Stimulated activated effector memory CD8-positive, alpha-beta T cell treated with anti-CD3 and anti-CD28 coated beads, Interleukin-12 subunit alpha, Interleukin-12 subunit beta, amount 100 ng/mL, for 72 hours (primary cell): ENCODE measurements around the gene SLC46A2.

Source experiments
- ATAC-seq: fragments of 150-1000 bp; cut with Tn5 transposase; 2 replicates; pipeline ENCODE4 v1.10.0; 2021
- DNase-seq, 2 donors: peaks; one replicate each; pipeline ENCODE4 v3.0.0; 2021 to 2022; ENCODE audit warnings: low spot score in 2 of 2
- H3K27ac Mint-ChIP-seq: one replicate; pipeline ENCODE4 v1.8.0; 2022; ENCODE audit warnings: mild to moderate bottlenecking, mixed read lengths
- H3K36me3 Mint-ChIP-seq: one replicate; pipeline ENCODE4 v1.8.0; 2022; ENCODE audit warnings: mild to moderate bottlenecking, mixed read lengths
- H3K4me1 Mint-ChIP-seq: one replicate; pipeline ENCODE4 v1.8.0; 2022; ENCODE audit warnings: mixed read lengths
- H3K4me3 Mint-ChIP-seq: one replicate; pipeline ENCODE4 v1.8.0; 2022; ENCODE audit warnings: mild to moderate bottlenecking, mixed read lengths
- H3K9me3 Mint-ChIP-seq: one replicate; pipeline ENCODE4 v1.8.0; 2022; ENCODE audit warnings: mixed read lengths

Gene SLC46A2

GRCh38 chr9:112890106-112891081 is at the start of gene SLC46A2:
Gene SLC46A2 (minus strand): TSS chr9:112890876. CDS start chr9:112890681, 195 bp downstream.
- ATAC-seq = no peak
- no peak within 1 kb of the TSS for H3K4me3 Mint-ChIP-seq
- H3K27ac Mint-ChIP-seq = no peak within 1 kb of the TSS
- DNase-seq = no peak
- H3K9me3 Mint-ChIP-seq = no peaks in the 10 kb centered on the region
- no peaks in the 10 kb centered on the region for H3K4me1 Mint-ChIP-seq
- H3K36me3 Mint-ChIP-seq = no peaks in the 10 kb centered on the region

GRCh38 chr9:112939418-112939817 is 48.7 kb upstream of the SLC46A2 start:
- DNase-seq = no peak
- Mint-ChIP-seq H3K4me1 (no peaks in the 10 kb centered on the region), H3K4me3 (no peak overlapping the region), H3K9me3 (no peaks in the 10 kb centered on the region), H3K27ac (no peak overlapping the region), H3K36me3 (no peaks in the 10 kb centered on the region)
- ATAC-seq = no peak

- no peaks in the 10 kb centered on the region for H3K4me1 Mint-ChIP-seq
- DNase-seq (no peak), ATAC-seq (peak; percentile 17)
- H3K27ac Mint-ChIP-seq = no peak overlapping the region
- no peaks in the 10 kb centered on the region for H3K36me3 Mint-ChIP-seq
- no peak overlapping the region for H3K4me3 Mint-ChIP-seq
- H3K9me3 Mint-ChIP-seq = no peaks in the 10 kb centered on the region
Observed at GRCh38 chr9:112933696-112934095, 43.0 kb upstream of the SLC46A2 start.

- no peak for ATAC-seq
- H3K9me3 Mint-ChIP-seq = no peaks in the 10 kb centered on the region
- no peak overlapping the region for H3K4me3 Mint-ChIP-seq
- H3K4me1 Mint-ChIP-seq = no peaks in the 10 kb centered on the region
- no peaks in the 10 kb centered on the region for H3K36me3 Mint-ChIP-seq
- no peak for DNase-seq
- H3K27ac Mint-ChIP-seq = no peak overlapping the region
Observed at GRCh38 chr9:112925058-112925641, 34.5 kb upstream of the SLC46A2 start.

GRCh38 chr9:112921549-112921948 is 30.9 kb upstream of the SLC46A2 start:
- Mint-ChIP-seq H3K9me3 (no peaks in the 10 kb centered on the region), H3K27ac (no peak overlapping the region), H3K4me1 (no peaks in the 10 kb centered on the region), H3K36me3 (no peaks in the 10 kb centered on the region), H3K4me3 (no peak overlapping the region)
- ATAC-seq (peak; percentile 54), DNase-seq (no peak)

GRCh38 chr9:112917987-112918362 is 27.3 kb upstream of the SLC46A2 start:
- ATAC-seq = no peak

GRCh38 chr9:112917047-112917986 is 26.6 kb upstream of the SLC46A2 start:
- Mint-ChIP-seq H3K9me3 (no peaks in the 10 kb centered on the region), H3K4me3 (no peak overlapping the region)
- no peak for ATAC-seq

More at GRCh38 chr9:112917987-112918362, 27.3 kb upstream of the SLC46A2 start:
- no peaks in the 10 kb centered on the region for H3K9me3 Mint-ChIP-seq
- H3K27ac Mint-ChIP-seq = no peak overlapping the region
- no peaks in the 10 kb centered on the region for H3K4me1 Mint-ChIP-seq
- H3K36me3 Mint-ChIP-seq = no peaks in the 10 kb centered on the region
- H3K4me3 Mint-ChIP-seq = no peak overlapping the region
- no peak for DNase-seq

GRCh38 chr9:112914524-112914923 is 23.8 kb upstream of the SLC46A2 start:
- Mint-ChIP-seq H3K27ac (no peak overlapping the region), H3K4me1 (no peaks in the 10 kb centered on the region)

More at GRCh38 chr9:112917047-112917986, 26.6 kb upstream of the SLC46A2 start:
- no peak for DNase-seq
- H3K4me1 Mint-ChIP-seq = no peaks in the 10 kb centered on the region
- no peak overlapping the region for H3K27ac Mint-ChIP-seq
- no peaks in the 10 kb centered on the region for H3K36me3 Mint-ChIP-seq

GRCh38 chr9:112913326-112913725 is 22.6 kb upstream of the SLC46A2 start:
- Mint-ChIP-seq H3K4me1 (no peaks in the 10 kb centered on the region), H3K4me3 (no peak overlapping the region), H3K9me3 (no peaks in the 10 kb centered on the region), H3K36me3 (no peaks in the 10 kb centered on the region), H3K27ac (no peak overlapping the region)
- no peak for DNase-seq
- no peak for ATAC-seq

More at GRCh38 chr9:112914524-112914923, 23.8 kb upstream of the SLC46A2 start:
- Mint-ChIP-seq H3K36me3 (no peaks in the 10 kb centered on the region), H3K9me3 (no peaks in the 10 kb centered on the region), H3K4me3 (no peak overlapping the region)
- ATAC-seq = no peak
- no peak for DNase-seq

- H3K9me3 Mint-ChIP-seq = no peaks in the 10 kb centered on the region
- ATAC-seq = no peak
Observed at GRCh38 chr9:112912636-112913035, 22.0 kb upstream of the SLC46A2 start.

GRCh38 chr9:112911736-112912135 is 21.1 kb upstream of the SLC46A2 start:
- Mint-ChIP-seq H3K4me3 (no peak overlapping the region), H3K4me1 (no peaks in the 10 kb centered on the region), H3K36me3 (no peaks in the 10 kb centered on the region), H3K27ac (no peak overlapping the region), H3K9me3 (no peaks in the 10 kb centered on the region)
- ATAC-seq (no peak), DNase-seq (no peak)

More at GRCh38 chr9:112912636-112913035, 22.0 kb upstream of the SLC46A2 start:
- Mint-ChIP-seq H3K4me3 (no peak overlapping the region), H3K36me3 (no peaks in the 10 kb centered on the region), H3K4me1 (no peaks in the 10 kb centered on the region), H3K27ac (no peak overlapping the region)
- no peak for DNase-seq

GRCh38 chr9:112905084-112905483 is 14.4 kb upstream of the SLC46A2 start:
- no peaks in the 10 kb centered on the region for H3K4me1 Mint-ChIP-seq
- H3K36me3 Mint-ChIP-seq = no peaks in the 10 kb centered on the region
- H3K9me3 Mint-ChIP-seq = no peaks in the 10 kb centered on the region
- ATAC-seq = no peak
- H3K27ac Mint-ChIP-seq = no peak overlapping the region
- no peak for DNase-seq
- no peak overlapping the region for H3K4me3 Mint-ChIP-seq

- no peak for ATAC-seq
- Mint-ChIP-seq H3K4me1 (peaks cover 9% of the 10 kb centered on the region), H3K27ac (no peak overlapping the region), H3K9me3 (no peaks in the 10 kb centered on the region), H3K4me3 (no peak overlapping the region), H3K36me3 (no peaks in the 10 kb centered on the region)
- no peak for DNase-seq
Observed at GRCh38 chr9:112900901-112901300, 10.2 kb upstream of the SLC46A2 start.

GRCh38 chr9:112900488-112900887 is 9.8 kb upstream of the SLC46A2 start:
- no peaks in the 10 kb centered on the region for H3K9me3 Mint-ChIP-seq
- H3K27ac Mint-ChIP-seq = no peak overlapping the region
- H3K4me1 Mint-ChIP-seq = peaks cover 9% of the 10 kb centered on the region

GRCh38 chr9:112898872-112899311 is 8.2 kb upstream of the SLC46A2 start:
- no peak overlapping the region for H3K4me3 Mint-ChIP-seq
- no peaks in the 10 kb centered on the region for H3K9me3 Mint-ChIP-seq
- DNase-seq (no peak), ATAC-seq (no peak)
- H3K27ac Mint-ChIP-seq = no peak overlapping the region
- no peaks in the 10 kb centered on the region for H3K36me3 Mint-ChIP-seq
- peaks cover 9% of the 10 kb centered on the region for H3K4me1 Mint-ChIP-seq

More at GRCh38 chr9:112900488-112900887, 9.8 kb upstream of the SLC46A2 start:
- H3K4me3 Mint-ChIP-seq = no peak overlapping the region
- H3K36me3 Mint-ChIP-seq = no peaks in the 10 kb centered on the region
- DNase-seq = no peak
- no peak for ATAC-seq
